ENCODE measurements around the gene FOXK2.
A peak's percentile ranks its signal among the peaks of the same experiment; 100 is the strongest.

FOXK2 gene

DNA sequence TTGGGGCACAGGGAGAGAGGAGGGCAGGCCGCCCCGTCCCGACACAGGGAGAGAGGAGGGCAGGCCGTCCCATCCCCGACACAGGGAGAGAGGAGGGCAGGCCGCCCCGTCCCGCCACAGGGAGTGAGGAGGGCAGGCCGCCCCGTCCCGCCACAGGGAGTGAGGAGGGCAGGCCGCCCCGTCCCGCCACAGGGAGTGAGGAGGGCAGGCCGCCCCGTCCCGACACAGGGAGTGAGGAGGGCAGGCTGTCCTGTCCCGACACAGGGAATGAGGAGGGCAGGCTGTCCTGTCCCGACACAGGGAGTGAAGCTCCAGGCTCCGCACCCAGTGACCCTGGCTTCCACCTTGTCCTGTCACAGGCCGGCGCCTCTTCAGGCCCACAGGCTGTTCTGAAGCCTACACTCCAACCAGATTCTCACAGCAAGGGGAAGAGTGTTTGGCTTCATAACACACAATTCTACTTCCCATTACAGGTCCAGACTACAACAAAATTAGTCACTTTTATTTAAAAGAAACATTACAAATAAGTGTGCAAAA, 94.6 kb downstream of the FOXK2 start:
- no peak for DNase-seq (ENCODE audit: low spot score)
- H4K91ac ChIP-seq (ENCODE audit: low read depth, low read length, poor library complexity), result no peak overlapping the region
- no peak overlapping the region for H4K8ac ChIP-seq (ENCODE audit: low read depth, low read length)
- no peak overlapping the region for H2AFZ ChIP-seq (ENCODE audit: low read length)
- no peak overlapping the region for H2BK5ac ChIP-seq (ENCODE audit: low read length)
- H3K23ac ChIP-seq (ENCODE audit: low read depth, low read length, poor library complexity), result no peak overlapping the region
- no peak overlapping the region for H3K14ac ChIP-seq (ENCODE audit: low read length)
- no peak overlapping the region for H2BK120ac ChIP-seq (ENCODE audit: low read depth, low read length)
- no peak overlapping the region for H3K27ac ChIP-seq (replicated peaks; ENCODE audit: low read length)
- no peak overlapping the region for H3K4me2 ChIP-seq (ENCODE audit: insufficient read depth, low read length, poor library complexity, severe bottlenecking)
- peak overlapping the region; percentile 22 for H2BK12ac ChIP-seq (ENCODE audit: low read length)
- no peak overlapping the region for H3K18ac ChIP-seq (ENCODE audit: low read length)
- H3K79me1 ChIP-seq (ENCODE audit: low read depth, low read length), result peaks cover 1% of the 10 kb centered on the region
- H2BK15ac ChIP-seq (ENCODE audit: low read length), result no peak overlapping the region
- no peak overlapping the region for H3K4me3 ChIP-seq (ENCODE audit: low read length in 2 of 2)
- H3K9ac ChIP-seq (ENCODE audit: low read depth, low read length, poor library complexity), result peak overlapping the region; percentile 77
- no peaks in the 10 kb centered on the region for H3K4me1 ChIP-seq (ENCODE audit: control insufficient read depth in 2 of 2, insufficient read depth in 1 of 2, low read depth in 1 of 2, low read length in 2 of 2)
- peaks cover 0 to 2% of the 10 kb centered on the region in 2 donors for H3K9me3 ChIP-seq (replicated peaks in 1 of 2; ENCODE audit: control insufficient read depth in 2 of 2, insufficient read depth in 1 of 2, low read depth in 1 of 2, low read length in 2 of 2)
- H3K27me3 ChIP-seq (ENCODE audit: control insufficient read depth in 3 of 3, insufficient read depth in 3 of 3, low read depth in 1 of 3, low read length in 3 of 3), result no peaks in the 10 kb centered on the region
- H3K36me3 ChIP-seq (replicated peaks in 1 of 2; ENCODE audit: control insufficient read depth in 2 of 2, insufficient read depth in 2 of 2, low read length in 2 of 2), result peaks cover 31 to 77% of the 10 kb centered on the region in 2 donors
- no peak overlapping the region for H2AK5ac ChIP-seq (ENCODE audit: low read depth, low read length)
- WGBS, 2 donors (ENCODE audit: extremely low coverage in 2 of 2, insufficient read length in 2 of 2, insufficient replicate concordance in 1 of 2), result no CpG with 5 or more reads among the region's 22 CpGs
- no peak overlapping the region for H3K4ac ChIP-seq (ENCODE audit: low read length)

DNA sequence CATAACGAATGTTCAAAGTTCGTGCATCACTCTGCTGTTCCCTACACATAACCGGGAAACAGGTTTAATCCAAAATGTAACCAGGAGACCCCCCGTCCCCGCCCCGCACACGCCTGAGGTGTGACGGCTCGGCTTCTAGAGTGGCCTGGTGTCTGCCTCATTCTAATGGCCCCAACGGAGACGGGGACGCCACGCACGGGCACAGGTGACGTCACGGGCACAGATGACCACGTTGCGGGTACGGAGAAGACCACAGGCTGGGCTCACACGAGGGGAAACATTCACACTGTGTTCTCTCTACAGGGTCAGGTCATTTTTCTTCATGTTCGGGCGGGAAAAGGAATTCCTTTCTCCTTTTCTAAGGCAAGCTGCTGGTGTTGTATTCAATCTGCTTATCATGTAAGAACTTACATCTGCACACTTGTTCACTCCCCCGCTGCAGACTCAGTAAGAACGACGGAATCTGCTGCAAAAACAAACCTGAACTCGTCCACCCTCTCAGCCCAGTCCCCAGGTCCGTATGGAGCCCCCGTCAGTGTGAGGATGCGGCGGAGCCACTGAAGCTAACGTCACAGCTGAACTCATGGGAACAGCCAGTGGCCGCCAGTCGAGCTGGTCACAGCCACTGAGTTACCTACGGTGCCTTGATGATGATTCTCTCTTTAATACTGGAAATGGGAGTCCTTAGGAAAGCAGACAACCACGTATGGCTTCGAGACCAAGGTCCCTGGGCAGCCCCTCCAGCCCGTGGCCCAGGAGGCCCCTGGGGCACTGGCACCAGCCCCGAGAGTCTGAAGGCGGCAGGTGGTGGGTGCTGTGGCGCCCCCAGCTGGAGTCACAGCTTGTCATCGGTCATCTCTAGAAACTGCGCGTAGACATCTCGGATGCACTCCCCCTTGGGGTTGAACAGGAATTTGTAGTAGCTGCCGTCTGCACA, 95.8 kb downstream of the FOXK2 start:
- Histone ChIP-seq H2BK120ac (ENCODE audit: low read depth, low read length) (no peak overlapping the region), H3K4ac (ENCODE audit: low read length) (no peak overlapping the region), H3K23ac (ENCODE audit: low read depth, low read length, poor library complexity) (no peak overlapping the region), H3K9me3 (replicated peaks in 1 of 2; ENCODE audit: control insufficient read depth in 2 of 2, insufficient read depth in 1 of 2, low read depth in 1 of 2, low read length in 2 of 2) (no peaks in the 10 kb centered on the region), H3K4me1 (ENCODE audit: control insufficient read depth in 2 of 2, insufficient read depth in 1 of 2, low read depth in 1 of 2, low read length in 2 of 2) (no peaks in the 10 kb centered on the region), H3K4me2 (ENCODE audit: insufficient read depth, low read length, poor library complexity, severe bottlenecking) (no peak overlapping the region), H2BK5ac (ENCODE audit: low read length) (no peak overlapping the region), H3K4me3 (ENCODE audit: low read length in 2 of 2) (no peak overlapping the region), H2BK15ac (ENCODE audit: low read length) (no peak overlapping the region), H4K8ac (ENCODE audit: low read depth, low read length) (no peak overlapping the region), H3K27ac (replicated peaks; ENCODE audit: low read length) (no peak overlapping the region), H3K14ac (ENCODE audit: low read length) (no peak overlapping the region), H3K27me3 (ENCODE audit: control insufficient read depth in 3 of 3, insufficient read depth in 3 of 3, low read depth in 1 of 3, low read length in 3 of 3) (no peaks in the 10 kb centered on the region), H2AK5ac (ENCODE audit: low read depth, low read length) (no peak overlapping the region), H3K79me1 (ENCODE audit: low read depth, low read length) (peaks cover 2% of the 10 kb centered on the region), H3K9ac (ENCODE audit: low read depth, low read length, poor library complexity) (no peak overlapping the region), H3K36me3 (replicated peaks in 1 of 2; ENCODE audit: control insufficient read depth in 2 of 2, insufficient read depth in 2 of 2, low read length in 2 of 2) (peaks cover 33 to 79% of the 10 kb centered on the region in 2 donors), H3K18ac (ENCODE audit: low read length) (no peak overlapping the region), H4K91ac (ENCODE audit: low read depth, low read length, poor library complexity) (no peak overlapping the region), H2AFZ (ENCODE audit: low read length) (no peak overlapping the region), H2BK12ac (ENCODE audit: low read length) (no peak overlapping the region)
- DNase-seq (ENCODE audit: low spot score), result no peak
- WGBS, 2 donors (ENCODE audit: extremely low coverage in 2 of 2, insufficient read length in 2 of 2, insufficient replicate concordance in 1 of 2), result no CpG with 5 or more reads among the region's 45 CpGs

DNA sequence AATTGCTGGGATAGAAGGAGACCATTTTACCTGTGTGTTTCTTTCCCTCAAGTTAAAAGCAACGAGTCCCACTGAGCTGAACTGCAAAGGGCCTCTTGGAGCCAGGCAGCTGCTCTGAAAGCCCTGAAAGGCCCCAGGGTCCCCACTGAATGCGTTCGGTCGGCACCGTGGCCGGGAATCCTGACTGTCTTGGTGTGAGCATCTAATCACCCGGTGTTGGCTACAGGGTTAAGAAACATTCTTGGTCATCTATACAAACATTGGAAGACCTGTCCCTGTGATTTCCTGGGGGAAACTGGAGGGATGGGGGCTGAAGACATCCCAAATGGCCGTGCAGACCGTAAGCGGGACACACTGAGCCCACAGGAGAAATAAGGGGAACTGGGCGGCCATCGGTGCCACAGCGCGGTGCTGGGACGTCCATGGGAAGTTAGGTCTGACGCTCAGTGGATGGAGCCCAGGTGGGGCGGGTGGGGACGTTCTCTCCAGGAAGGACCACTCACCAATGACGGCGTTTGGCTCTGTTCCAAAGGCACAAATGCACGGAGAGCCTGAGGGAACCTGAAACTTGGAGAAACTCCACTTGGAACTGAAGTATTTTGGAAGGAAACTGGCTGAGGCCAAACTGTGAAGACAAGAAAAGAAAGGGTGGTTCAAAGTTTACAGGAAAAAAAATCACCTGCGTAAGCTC, 96.6 kb downstream of the FOXK2 start:
- Histone ChIP-seq H2AK5ac (ENCODE audit: low read depth, low read length) (no peak overlapping the region), H3K27me3 (ENCODE audit: control insufficient read depth in 3 of 3, insufficient read depth in 3 of 3, low read depth in 1 of 3, low read length in 3 of 3) (no peaks in the 10 kb centered on the region), H3K4me2 (ENCODE audit: insufficient read depth, low read length, poor library complexity, severe bottlenecking) (no peak overlapping the region), H3K36me3 (replicated peaks in 1 of 2; ENCODE audit: control insufficient read depth in 2 of 2, insufficient read depth in 2 of 2, low read length in 2 of 2) (peaks cover 34 to 84% of the 10 kb centered on the region in 2 donors), H3K18ac (ENCODE audit: low read length) (no peak overlapping the region), H2BK12ac (ENCODE audit: low read length) (no peak overlapping the region), H2BK120ac (ENCODE audit: low read depth, low read length) (no peak overlapping the region), H2BK5ac (ENCODE audit: low read length) (no peak overlapping the region), H3K79me1 (ENCODE audit: low read depth, low read length) (peaks cover 2% of the 10 kb centered on the region), H3K9me3 (replicated peaks in 1 of 2; ENCODE audit: control insufficient read depth in 2 of 2, insufficient read depth in 1 of 2, low read depth in 1 of 2, low read length in 2 of 2) (no peaks in the 10 kb centered on the region), H3K4me1 (ENCODE audit: control insufficient read depth in 2 of 2, insufficient read depth in 1 of 2, low read depth in 1 of 2, low read length in 2 of 2) (no peaks in the 10 kb centered on the region), H3K23ac (ENCODE audit: low read depth, low read length, poor library complexity) (no peak overlapping the region), H3K9ac (ENCODE audit: low read depth, low read length, poor library complexity) (peak overlapping the region; percentile 7), H2BK15ac (ENCODE audit: low read length) (no peak overlapping the region), H3K4ac (ENCODE audit: low read length) (no peak overlapping the region), H4K91ac (ENCODE audit: low read depth, low read length, poor library complexity) (no peak overlapping the region), H3K27ac (replicated peaks; ENCODE audit: low read length) (no peak overlapping the region), H2AFZ (ENCODE audit: low read length) (no peak overlapping the region), H4K8ac (ENCODE audit: low read depth, low read length) (peak overlapping the region; percentile 48), H3K4me3 (ENCODE audit: low read length in 2 of 2) (no peak overlapping the region), H3K14ac (ENCODE audit: low read length) (no peak overlapping the region)
- DNase-seq (ENCODE audit: low spot score), result no peak
- WGBS, 2 donors (ENCODE audit: extremely low coverage in 2 of 2, insufficient read length in 2 of 2, insufficient replicate concordance in 1 of 2), result no CpG with 5 or more reads among the region's 22 CpGs

DNA sequence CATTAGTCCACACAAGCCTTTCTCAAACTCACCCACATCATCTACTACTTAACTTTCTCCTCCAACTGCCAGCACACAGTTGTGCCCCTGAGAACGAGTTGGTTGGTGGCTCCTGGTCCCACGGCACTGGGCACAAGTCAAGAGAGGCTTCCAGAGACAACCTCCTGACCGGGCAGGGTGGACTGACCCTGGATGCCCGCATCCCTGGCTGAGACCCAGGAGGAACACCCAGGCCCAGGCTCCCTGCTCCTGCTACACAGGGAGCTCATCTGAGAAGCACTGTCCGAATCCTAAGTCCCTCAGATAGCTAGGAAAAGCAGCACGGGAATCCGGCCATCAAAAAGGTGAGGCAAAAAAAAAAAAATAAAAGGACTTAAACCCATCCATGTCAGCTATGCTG, 99.7 kb downstream of the FOXK2 start:
- Histone ChIP-seq H2BK120ac (ENCODE audit: low read depth, low read length) (no peak overlapping the region), H3K4me3 (ENCODE audit: low read length in 2 of 2) (no peak overlapping the region), H2BK12ac (ENCODE audit: low read length) (no peak overlapping the region), H3K23ac (ENCODE audit: low read depth, low read length, poor library complexity) (no peak overlapping the region), H2BK15ac (ENCODE audit: low read length) (no peak overlapping the region), H3K9ac (ENCODE audit: low read depth, low read length, poor library complexity) (no peak overlapping the region), H3K4me2 (ENCODE audit: insufficient read depth, low read length, poor library complexity, severe bottlenecking) (no peak overlapping the region), H2AK5ac (ENCODE audit: low read depth, low read length) (no peak overlapping the region), H4K8ac (ENCODE audit: low read depth, low read length) (no peak overlapping the region), H3K4me1 (ENCODE audit: control insufficient read depth in 2 of 2, insufficient read depth in 1 of 2, low read depth in 1 of 2, low read length in 2 of 2) (no peaks in the 10 kb centered on the region), H4K91ac (ENCODE audit: low read depth, low read length, poor library complexity) (no peak overlapping the region), H3K27ac (replicated peaks; ENCODE audit: low read length) (no peak overlapping the region), H3K79me1 (ENCODE audit: low read depth, low read length) (peaks cover 1% of the 10 kb centered on the region), H3K36me3 (replicated peaks in 1 of 2; ENCODE audit: control insufficient read depth in 2 of 2, insufficient read depth in 2 of 2, low read length in 2 of 2) (peaks cover 41 to 92% of the 10 kb centered on the region in 2 donors), H2AFZ (ENCODE audit: low read length) (no peak overlapping the region), H3K4ac (ENCODE audit: low read length) (no peak overlapping the region), H3K27me3 (ENCODE audit: control insufficient read depth in 3 of 3, insufficient read depth in 3 of 3, low read depth in 1 of 3, low read length in 3 of 3) (no peaks in the 10 kb centered on the region), H3K9me3 (replicated peaks in 1 of 2; ENCODE audit: control insufficient read depth in 2 of 2, insufficient read depth in 1 of 2, low read depth in 1 of 2, low read length in 2 of 2) (no peaks in the 10 kb centered on the region), H3K14ac (ENCODE audit: low read length) (no peak overlapping the region), H2BK5ac (ENCODE audit: low read length) (no peak overlapping the region), H3K18ac (ENCODE audit: low read length) (no peak overlapping the region)
- no peak for DNase-seq (ENCODE audit: low spot score)
- WGBS, 2 donors (ENCODE audit: extremely low coverage in 2 of 2, insufficient read length in 2 of 2, insufficient replicate concordance in 1 of 2), result no CpG with 5 or more reads among the region's 7 CpGs

All from neuronal stem cell (in vitro differentiated cells).